HG03280 (cell line): Measurements from ENCODE around the gene SYNE1.

Source experiments
- ATAC-seq: cut with Tn5 transposase; IDR thresholded peaks from one replicate; pipeline ENCODE4 v1.9.1; 2021; ENCODE audit warnings: mild to moderate bottlenecking, moderate library complexity; ENCODE audit not compliant: unreplicated experiment

The SYNE1 gene

GRCh38 chr6:152380993-152381898 is 255.9 kb downstream of the SYNE1 start:
- ATAC-seq, result no peak

GRCh38 chr6:152380351-152380767 is 256.8 kb downstream of the SYNE1 start:
- ATAC-seq, result no peak

- ATAC-seq, result no peak
Measured at GRCh38 chr6:152379423-152379822, 257.7 kb downstream of the SYNE1 start.

GRCh38 chr6:152378169-152378568 is 259.0 kb downstream of the SYNE1 start:
- no peak for ATAC-seq

GRCh38 chr6:152375197-152375596 is 262.0 kb downstream of the SYNE1 start:
- ATAC-seq, result no peak

- ATAC-seq, result no peak
Measured at GRCh38 chr6:152372945-152373344, 264.2 kb downstream of the SYNE1 start.

- ATAC-seq, result no peak
Measured at GRCh38 chr6:152371775-152372174, 265.4 kb downstream of the SYNE1 start.

- no peak for ATAC-seq
Measured at GRCh38 chr6:152368751-152369624, 268.2 kb downstream of the SYNE1 start.

GRCh38 chr6:152364866-152365265 is 272.3 kb downstream of the SYNE1 start:
- ATAC-seq, result no peak

GRCh38 chr6:152360034-152360433 is 277.1 kb downstream of the SYNE1 start:
- no peak for ATAC-seq

GRCh38 chr6:152356662-152357061 is 280.5 kb downstream of the SYNE1 start:
- ATAC-seq, result peak; percentile 75

GRCh38 chr6:152356016-152356415 is 281.1 kb downstream of the SYNE1 start:
- ATAC-seq, result no peak

- ATAC-seq, result no peak
Measured at GRCh38 chr6:152355166-152355565, 282.0 kb downstream of the SYNE1 start.

- no peak for ATAC-seq
Measured at GRCh38 chr6:152353440-152353839, 283.7 kb downstream of the SYNE1 start.

- ATAC-seq, result no peak
Measured at GRCh38 chr6:152351742-152352141, 285.4 kb downstream of the SYNE1 start.

GRCh38 chr6:152351110-152351509 is 286.1 kb downstream of the SYNE1 start:
- no peak for ATAC-seq

- no peak for ATAC-seq
Measured at GRCh38 chr6:152348116-152348515, 289.0 kb downstream of the SYNE1 start.

- no peak for ATAC-seq
Measured at GRCh38 chr6:152343735-152344360, 293.3 kb downstream of the SYNE1 start.

- ATAC-seq, result no peak
Measured at GRCh38 chr6:152341596-152341995, 295.6 kb downstream of the SYNE1 start.

- peak; percentile 92 for ATAC-seq
Measured at GRCh38 chr6:152338335-152339125, 298.6 kb downstream of the SYNE1 start.
